ENCODE results near the gene GNA14.

GNA14 gene

DNA sequence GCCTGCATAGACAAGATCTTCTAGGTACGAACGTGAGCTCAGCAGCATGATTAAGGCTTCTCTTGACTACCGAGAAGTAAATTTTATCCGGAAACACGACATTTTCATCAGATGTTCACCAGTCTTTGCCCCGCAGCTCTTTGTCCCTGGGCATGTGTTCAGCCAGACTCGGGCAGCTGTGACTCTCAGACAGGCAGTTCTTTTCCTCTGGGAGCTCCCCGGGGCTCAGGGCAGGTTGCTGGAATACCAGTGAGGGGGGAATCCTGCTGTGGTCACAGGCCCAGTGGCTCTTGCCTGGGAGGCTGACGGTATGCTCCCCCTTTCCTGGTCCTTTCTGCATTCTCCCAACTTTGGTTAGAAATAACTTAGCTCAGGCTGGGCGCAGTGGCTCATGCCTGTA is 186.1 kb downstream of the GNA14 start:
- H3K79me2 ChIP-seq (ENCODE audit: insufficient read depth, low read depth): no peaks in the 10 kb centered on the region
- H4K20me1 ChIP-seq (ENCODE audit: insufficient read depth): no peaks in the 10 kb centered on the region
- no peak overlapping the region for H3K27ac ChIP-seq
- H3K4me2 ChIP-seq: no peak overlapping the region
- no peak overlapping the region for H3K9ac ChIP-seq
- no peaks in the 10 kb centered on the region for H3K36me3 ChIP-seq (ENCODE audit: insufficient read depth)
- H3K4me3 ChIP-seq (IDR thresholded peaks at IDR 0.05; ENCODE audit: insufficient read depth, low read depth, low read length): no peak overlapping the region
- no peaks in the 10 kb centered on the region for H3K27me3 ChIP-seq (ENCODE audit: insufficient read depth, low read depth)
- H2AFZ ChIP-seq (ENCODE audit: low read depth): no peak overlapping the region
- no peak for TF ChIP-seq CTCF (conservative IDR thresholded peaks at IDR 0.05; ENCODE audit: low read depth, low read length)
- no peaks in the 10 kb centered on the region for H3K4me1 ChIP-seq (ENCODE audit: low read depth, poor library complexity, severe bottlenecking)

DNA sequence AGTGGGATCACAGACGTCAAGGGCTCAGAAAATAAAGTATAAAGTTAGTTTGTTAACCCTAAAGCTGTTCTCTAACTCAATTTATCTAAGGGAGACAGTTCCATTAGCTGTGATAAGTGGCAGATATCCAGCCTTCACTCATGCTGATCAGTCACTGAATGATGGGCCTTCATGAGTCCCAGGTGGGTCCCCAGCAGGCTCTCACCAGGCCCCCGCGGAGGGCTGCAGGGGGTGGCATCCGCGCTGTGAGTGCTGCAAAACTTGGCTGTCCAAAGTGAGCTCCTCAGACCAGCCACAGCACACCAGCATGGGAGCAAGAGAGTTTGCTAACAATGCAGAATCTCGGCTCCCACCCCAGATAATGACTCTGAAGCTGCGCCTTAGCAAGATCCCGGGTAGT is 187.2 kb downstream of the GNA14 start:
- H3K27ac ChIP-seq: no peak overlapping the region
- no peak overlapping the region for H2AFZ ChIP-seq (ENCODE audit: low read depth)
- no peak overlapping the region for H3K9ac ChIP-seq
- no peaks in the 10 kb centered on the region for H4K20me1 ChIP-seq (ENCODE audit: insufficient read depth)
- no peaks in the 10 kb centered on the region for H3K36me3 ChIP-seq (ENCODE audit: insufficient read depth)
- H3K79me2 ChIP-seq (ENCODE audit: insufficient read depth, low read depth): no peaks in the 10 kb centered on the region
- no peak for TF ChIP-seq CTCF (conservative IDR thresholded peaks at IDR 0.05; ENCODE audit: low read depth, low read length)
- no peak overlapping the region for H3K4me2 ChIP-seq
- no peak overlapping the region for H3K4me3 ChIP-seq (IDR thresholded peaks at IDR 0.05; ENCODE audit: insufficient read depth, low read depth, low read length)
- no peaks in the 10 kb centered on the region for H3K4me1 ChIP-seq (ENCODE audit: low read depth, poor library complexity, severe bottlenecking)
- no peaks in the 10 kb centered on the region for H3K27me3 ChIP-seq (ENCODE audit: insufficient read depth, low read depth)

GRCh38 chr9:77457916-77458592 is 190.1 kb downstream of the GNA14 start:
- H2AFZ ChIP-seq (ENCODE audit: low read depth): no peak overlapping the region

GRCh38 chr9:77456829-77457437 is 191.2 kb downstream of the GNA14 start:
- Histone ChIP-seq H3K4me3 (IDR thresholded peaks at IDR 0.05; ENCODE audit: insufficient read depth, low read depth, low read length) (no peak overlapping the region), H3K4me1 (ENCODE audit: low read depth, poor library complexity, severe bottlenecking) (no peaks in the 10 kb centered on the region), H3K9ac (no peak overlapping the region), H4K20me1 (ENCODE audit: insufficient read depth) (no peaks in the 10 kb centered on the region), H3K79me2 (ENCODE audit: insufficient read depth, low read depth) (no peaks in the 10 kb centered on the region), H2AFZ (ENCODE audit: low read depth) (no peak overlapping the region), H3K36me3 (ENCODE audit: insufficient read depth) (no peaks in the 10 kb centered on the region), H3K27ac (no peak overlapping the region), H3K27me3 (ENCODE audit: insufficient read depth, low read depth) (no peaks in the 10 kb centered on the region), H3K4me2 (no peak overlapping the region)
- TF ChIP-seq CTCF (conservative IDR thresholded peaks at IDR 0.05; ENCODE audit: low read depth, low read length): peak; percentile 86

More at GRCh38 chr9:77457916-77458592, 190.1 kb downstream of the GNA14 start:
- Histone ChIP-seq H3K79me2 (ENCODE audit: insufficient read depth, low read depth) (no peaks in the 10 kb centered on the region), H3K4me2 (no peak overlapping the region), H3K9ac (no peak overlapping the region), H3K4me1 (ENCODE audit: low read depth, poor library complexity, severe bottlenecking) (no peaks in the 10 kb centered on the region), H3K36me3 (ENCODE audit: insufficient read depth) (no peaks in the 10 kb centered on the region), H4K20me1 (ENCODE audit: insufficient read depth) (no peaks in the 10 kb centered on the region), H3K4me3 (IDR thresholded peaks at IDR 0.05; ENCODE audit: insufficient read depth, low read depth, low read length) (no peak overlapping the region), H3K27ac (no peak overlapping the region), H3K27me3 (ENCODE audit: insufficient read depth, low read depth) (no peaks in the 10 kb centered on the region)
- peak; percentile 68 for TF ChIP-seq CTCF (conservative IDR thresholded peaks at IDR 0.05; ENCODE audit: low read depth, low read length)
